GM21786 (cell line): Measurements from ENCODE around the gene ABCC3.
"Not testable (repeated sequence)": the region's sequence is repeated elsewhere in the genome, so short reads cannot be mapped to it uniquely, and the experiment has no call there.

ENCODE experiments used
- ATAC-seq: cut with Tn5 transposase; IDR thresholded peaks from one replicate; pipeline ENCODE4 v1.9.1; 2021; ENCODE audit not compliant: unreplicated experiment

Gene ABCC3

GRCh38 chr17:50663812-50664374 is 29.2 kb downstream of the ABCC3 start:
- ATAC-seq, result no peak

DNA sequence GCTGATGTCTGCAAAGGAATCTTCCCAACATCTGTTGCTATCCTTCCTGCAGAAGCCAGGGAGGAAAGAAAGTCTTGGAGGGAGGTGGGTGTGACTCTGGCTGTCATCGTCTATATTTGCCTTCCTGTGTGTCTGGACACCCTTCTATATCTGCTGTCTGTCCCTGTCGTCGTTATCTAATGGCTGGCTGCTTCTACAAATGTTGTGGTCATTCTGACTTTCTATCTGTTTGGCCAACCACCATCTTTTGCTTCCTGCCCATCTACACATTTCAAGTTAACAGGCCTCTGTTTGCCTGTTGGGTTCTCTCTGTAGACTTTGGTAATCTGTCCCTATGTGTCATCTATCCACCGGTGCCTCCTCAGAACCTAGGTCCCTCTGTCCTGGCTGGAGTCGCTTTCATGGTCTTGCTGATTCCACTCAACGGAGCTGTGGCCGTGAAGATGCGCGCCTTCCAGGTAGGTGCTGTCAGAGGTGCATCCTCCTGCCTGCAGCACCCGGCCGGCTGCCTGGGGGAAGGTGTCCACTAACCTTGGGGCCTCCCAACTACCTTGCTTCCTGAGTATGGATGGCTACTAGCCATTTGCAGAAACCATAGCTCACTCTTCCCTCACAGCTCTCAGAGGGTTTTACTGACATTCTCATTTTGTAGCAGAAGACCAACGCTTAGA is 30.2 kb downstream of the ABCC3 start:
- ATAC-seq, result no peak

DNA sequence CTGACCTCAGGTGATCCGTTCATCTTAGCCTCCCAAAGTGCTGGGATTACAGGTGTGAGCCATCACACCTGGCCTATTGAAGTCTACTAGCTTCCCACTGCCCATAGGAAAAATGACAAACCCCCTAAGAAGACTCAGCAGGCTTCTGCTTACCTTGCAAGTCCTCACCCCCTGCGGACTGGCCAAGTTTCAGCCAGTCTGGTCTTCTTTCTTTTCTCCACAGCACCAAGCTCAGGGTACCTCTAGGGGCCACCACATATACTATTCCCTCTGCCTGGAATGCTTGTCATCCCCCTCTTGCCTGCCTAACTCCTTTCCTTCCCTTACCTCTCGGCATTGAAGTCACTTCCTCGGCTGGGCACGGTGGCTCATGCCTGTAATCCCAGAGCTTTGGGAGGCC is 31.2 kb downstream of the ABCC3 start:
- no peak for ATAC-seq

GRCh38 chr17:50666316-50666715 is 31.6 kb downstream of the ABCC3 start:
- ATAC-seq, result no peak

GRCh38 chr17:50667259-50668024 is 32.8 kb downstream of the ABCC3 start:
- ATAC-seq, result no peak

- ATAC-seq, result no peak
Measured at GRCh38 chr17:50668025-50668837, 33.5 kb downstream of the ABCC3 start.

GRCh38 chr17:50668838-50669581 is 34.3 kb downstream of the ABCC3 start:
- ATAC-seq, result no peak

DNA sequence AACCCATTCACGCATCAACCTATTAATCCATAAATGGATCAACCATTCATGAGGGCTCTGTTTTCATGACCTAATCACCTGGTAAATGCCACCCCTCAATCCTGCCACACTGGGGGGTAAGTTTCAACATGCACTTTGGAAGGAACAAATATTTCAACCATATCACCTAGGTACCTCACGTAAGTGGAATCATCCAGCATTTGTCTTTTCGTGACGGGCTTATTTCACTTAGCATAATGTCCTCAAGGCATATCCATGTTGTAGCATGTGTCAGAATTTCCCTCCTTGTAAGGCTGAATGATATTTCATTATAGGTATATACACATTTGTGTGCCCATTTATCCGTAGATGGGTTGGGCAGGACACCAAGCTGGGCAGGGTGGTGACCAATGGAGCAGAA is 37.4 kb downstream of the ABCC3 start:
- no peak for ATAC-seq

DNA sequence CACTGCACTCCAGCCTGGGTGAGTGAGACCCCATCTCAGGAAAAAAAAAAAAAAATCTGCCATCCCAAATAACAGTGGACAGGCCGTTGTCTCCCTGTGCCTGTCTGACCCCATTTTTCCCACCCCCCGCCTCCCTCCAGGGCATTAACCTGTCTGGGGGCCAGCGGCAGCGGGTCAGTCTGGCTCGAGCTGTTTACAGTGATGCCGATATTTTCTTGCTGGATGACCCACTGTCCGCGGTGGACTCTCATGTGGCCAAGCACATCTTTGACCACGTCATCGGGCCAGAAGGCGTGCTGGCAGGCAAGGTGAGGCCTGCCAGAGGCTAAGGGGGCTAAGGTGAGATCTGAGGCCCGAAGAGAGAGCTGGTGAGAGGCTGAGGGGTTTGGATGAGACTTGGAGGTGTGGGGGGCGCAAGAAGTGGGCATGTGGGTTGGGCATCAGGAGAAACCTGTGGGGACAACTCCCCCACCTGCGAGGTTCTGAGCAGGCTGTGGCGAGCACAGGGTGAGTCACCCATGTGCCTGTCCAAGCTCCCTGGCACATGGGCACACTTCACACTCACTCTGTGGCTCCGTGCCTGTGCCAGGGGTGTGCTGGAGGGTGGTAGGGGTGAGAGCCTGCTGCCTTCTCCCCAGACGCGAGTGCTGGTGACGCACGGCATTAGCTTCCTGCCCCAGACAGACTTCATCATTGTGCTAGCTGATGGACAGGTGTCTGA is 38.3 kb downstream of the ABCC3 start:
- no peak for ATAC-seq

DNA sequence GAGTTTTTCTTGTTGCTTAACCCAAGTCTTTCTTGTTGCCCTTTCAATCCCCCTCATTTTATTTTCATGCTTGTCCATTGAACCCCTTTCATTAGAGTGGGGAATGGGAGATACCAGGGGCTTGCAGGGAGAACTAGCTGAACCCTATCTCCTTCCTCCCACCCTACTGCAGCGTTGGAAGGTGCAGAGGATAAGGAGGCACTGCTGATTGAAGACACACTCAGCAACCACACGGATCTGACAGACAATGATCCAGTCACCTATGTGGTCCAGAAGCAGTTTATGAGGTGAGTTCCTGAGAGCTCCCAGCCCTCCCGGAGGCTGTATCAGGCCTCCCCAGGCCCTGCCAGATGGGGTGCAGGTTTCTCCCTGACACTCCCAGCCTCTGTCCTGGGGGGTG is 40.5 kb downstream of the ABCC3 start:
- no peak for ATAC-seq

DNA sequence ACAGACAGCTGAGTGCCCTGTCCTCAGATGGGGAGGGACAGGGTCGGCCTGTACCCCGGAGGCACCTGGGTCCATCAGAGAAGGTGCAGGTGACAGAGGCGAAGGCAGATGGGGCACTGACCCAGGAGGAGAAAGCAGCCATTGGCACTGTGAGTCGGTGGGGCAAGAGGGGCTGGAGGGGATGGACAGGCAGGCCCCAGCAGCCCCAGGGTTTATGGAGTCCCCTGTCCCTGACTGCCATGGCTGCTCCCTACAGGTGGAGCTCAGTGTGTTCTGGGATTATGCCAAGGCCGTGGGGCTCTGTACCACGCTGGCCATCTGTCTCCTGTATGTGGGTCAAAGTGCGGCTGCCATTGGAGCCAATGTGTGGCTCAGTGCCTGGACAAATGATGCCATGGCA is 40.9 kb downstream of the ABCC3 start:
- no peak for ATAC-seq

DNA sequence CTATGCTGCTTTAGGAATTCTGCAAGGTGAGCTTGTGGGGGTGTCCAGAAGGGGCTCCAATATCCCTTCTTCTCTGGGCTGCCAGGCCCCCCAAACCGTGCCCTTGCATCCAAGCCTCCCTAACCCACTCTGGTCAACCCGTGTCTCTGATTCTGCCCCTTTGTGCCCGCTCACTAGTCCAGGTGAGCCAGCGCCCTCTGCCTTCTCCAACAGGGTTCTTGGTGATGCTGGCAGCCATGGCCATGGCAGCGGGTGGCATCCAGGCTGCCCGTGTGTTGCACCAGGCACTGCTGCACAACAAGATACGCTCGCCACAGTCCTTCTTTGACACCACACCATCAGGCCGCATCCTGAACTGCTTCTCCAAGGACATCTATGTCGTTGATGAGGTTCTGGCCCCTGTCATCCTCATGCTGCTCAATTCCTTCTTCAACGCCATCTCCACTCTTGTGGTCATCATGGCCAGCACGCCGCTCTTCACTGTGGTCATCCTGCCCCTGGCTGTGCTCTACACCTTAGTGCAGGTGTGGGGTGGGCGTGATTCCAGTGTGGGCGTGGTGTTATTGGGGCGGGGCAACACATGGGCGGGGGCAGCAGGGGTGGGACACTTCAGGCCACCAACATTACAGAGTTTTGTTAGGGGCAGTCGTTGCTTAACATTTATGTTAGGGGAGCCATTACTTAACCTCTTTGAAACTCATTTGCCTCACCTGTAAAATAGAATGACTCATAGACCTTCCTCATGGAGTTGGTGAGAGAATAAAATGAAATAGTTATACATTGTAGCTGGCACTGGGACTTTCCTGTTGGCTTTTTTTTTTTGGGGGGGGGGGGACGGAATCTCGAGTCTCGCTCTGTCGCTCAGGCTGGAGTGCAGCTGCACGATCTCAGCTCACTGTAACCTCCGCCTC is 41.6 kb downstream of the ABCC3 start:
- no peak for ATAC-seq

DNA sequence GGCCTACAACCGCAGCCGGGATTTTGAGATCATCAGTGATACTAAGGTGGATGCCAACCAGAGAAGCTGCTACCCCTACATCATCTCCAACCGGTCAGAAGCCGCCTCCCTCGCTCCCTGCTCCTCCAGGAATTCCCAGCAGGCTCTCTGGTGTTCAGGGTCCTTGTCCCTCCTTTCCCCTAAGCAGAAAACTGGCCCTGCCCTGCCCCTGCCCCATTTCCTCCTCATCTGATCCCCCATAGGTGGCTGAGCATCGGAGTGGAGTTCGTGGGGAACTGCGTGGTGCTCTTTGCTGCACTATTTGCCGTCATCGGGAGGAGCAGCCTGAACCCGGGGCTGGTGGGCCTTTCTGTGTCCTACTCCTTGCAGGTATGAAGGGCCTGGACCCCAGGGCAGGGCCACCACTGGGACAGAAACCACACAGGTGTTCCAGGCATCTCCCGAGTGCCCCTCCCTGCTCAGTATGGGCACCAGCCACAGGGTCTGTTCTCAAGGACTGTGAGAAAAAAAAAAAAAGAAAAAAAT is 43.2 kb downstream of the ABCC3 start:
- ATAC-seq, result no peak

- ATAC-seq, result no peak
Measured at GRCh38 chr17:50679008-50679544, 44.4 kb downstream of the ABCC3 start.

GRCh38 chr17:50680126-50680525 is 45.4 kb downstream of the ABCC3 start:
- no peak for ATAC-seq

DNA sequence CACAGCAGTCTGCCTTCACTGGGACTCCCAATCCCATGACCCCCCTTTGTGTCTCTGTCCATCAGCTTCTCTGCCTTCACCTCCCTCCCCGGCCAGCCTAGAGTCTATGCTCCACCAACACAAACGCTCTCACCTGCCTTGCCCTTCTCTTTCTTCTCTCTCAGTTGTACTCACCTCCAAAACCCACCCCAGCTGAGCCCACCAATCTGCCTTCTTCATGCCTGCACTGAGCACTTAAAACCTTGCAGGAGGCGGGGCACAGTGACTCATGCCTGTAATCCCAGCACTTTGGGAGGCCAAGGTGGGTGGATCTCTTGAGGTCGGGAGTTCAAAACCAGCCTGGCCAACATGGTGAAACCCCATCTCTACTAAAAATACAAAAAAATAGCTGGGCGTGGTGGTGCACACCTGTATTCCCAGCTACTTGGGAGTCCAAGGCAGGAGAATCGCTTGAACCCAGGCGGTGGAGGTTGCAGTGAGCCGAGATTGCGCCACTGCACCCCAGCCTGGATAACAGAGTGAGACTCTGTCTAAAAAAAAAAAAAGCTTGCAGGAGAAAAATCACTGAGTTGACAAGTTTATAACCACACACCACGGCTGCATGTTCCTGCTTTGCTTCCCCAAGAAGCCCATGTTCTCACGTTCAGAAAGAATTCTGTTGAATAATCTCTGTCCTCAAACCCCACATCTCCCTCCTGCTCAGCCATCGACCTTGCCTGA is 46.0 kb downstream of the ABCC3 start:
- not testable (repeated sequence) for ATAC-seq

GRCh38 chr17:50681263-50682200 is 46.9 kb downstream of the ABCC3 start:
- no peak for ATAC-seq
